H9 (cell line): Measurements from ENCODE around the gene MICAL2. TPM values are rescaled to one million over a fixed set of nuclear protein-coding genes. Genes with fewer than 3 reads are reported as not detected.

Experiments
- DNase-seq: peaks from one replicate; pipeline ENCODE4 v3.0.0-alpha.2; 2017
- H2AFZ ChIP-seq: one replicate; pipeline ENCODE4 v1.6.1; 2013; ENCODE audit warnings: mild to moderate bottlenecking, low read length, control low read depth, moderate library complexity
- H2AK5ac ChIP-seq: 2 replicates; pipeline ENCODE4 v1.6.1; 2013; ENCODE audit warnings: low read length, control low read depth, mixed read lengths; ENCODE audit not compliant: insufficient read length
- H2BK120ac ChIP-seq: one replicate; pipeline ENCODE4 v1.6.1; 2013; ENCODE audit warnings: low read depth, mild to moderate bottlenecking, low read length, control low read depth, inconsistent platforms; ENCODE audit not compliant: poor library complexity, severe bottlenecking
- H2BK12ac ChIP-seq: 2 replicates; pipeline ENCODE4 v1.6.1; 2013; ENCODE audit warnings: low read length, control low read depth, mixed read lengths, low read depth; ENCODE audit not compliant: insufficient read length
- H2BK15ac ChIP-seq: 2 replicates; pipeline ENCODE4 v1.6.1; 2013; ENCODE audit warnings: low read depth, low read length, control low read depth
- H2BK20ac ChIP-seq: one replicate; pipeline ENCODE4 v1.6.1; 2013; ENCODE audit warnings: low read depth, mild to moderate bottlenecking, low read length, control low read depth, inconsistent platforms; ENCODE audit not compliant: poor library complexity, severe bottlenecking
- H2BK5ac ChIP-seq: 2 replicates; pipeline ENCODE4 v1.6.1; 2013; ENCODE audit warnings: low read length, control low read depth, mixed read lengths; ENCODE audit not compliant: insufficient read length
- H3K14ac ChIP-seq: 2 replicates; pipeline ENCODE4 v1.6.1; 2013; ENCODE audit warnings: low read length, control low read depth; ENCODE audit not compliant: insufficient read depth
- H3K18ac ChIP-seq: 2 replicates; pipeline ENCODE4 v1.6.1; 2013; ENCODE audit warnings: low read depth, mild to moderate bottlenecking, mixed read lengths, low read length, control low read depth; ENCODE audit not compliant: insufficient read length
- H3K23ac ChIP-seq: 2 replicates; pipeline ENCODE4 v1.6.1; 2013; ENCODE audit warnings: low read length, control low read depth, mixed read lengths, low read depth; ENCODE audit not compliant: insufficient read length
- H3K23me2 ChIP-seq: 2 replicates; pipeline ENCODE4 v1.6.1; 2013; ENCODE audit warnings: low read depth, mild to moderate bottlenecking, mixed read lengths, low read length, control low read depth; ENCODE audit not compliant: insufficient read length, poor library complexity, severe bottlenecking
- H3K27ac ChIP-seq: 2 replicates; pipeline ENCODE4 v1.5.1; 2013; ENCODE audit warnings: low read length, control low read depth, mixed read lengths, low read depth; ENCODE audit not compliant: insufficient read length
- H3K27me3 ChIP-seq: 2 replicates; pipeline ENCODE4 v1.6.1; 2013; ENCODE audit warnings: low read length, control low read depth, inconsistent platforms; ENCODE audit not compliant: insufficient read depth
- H3K4ac ChIP-seq: 2 replicates; pipeline ENCODE4 v1.6.1; 2013; ENCODE audit warnings: low read depth, mild to moderate bottlenecking, control low read depth, inconsistent platforms, low read length, moderate library complexity
- H3K4me1 ChIP-seq: 2 replicates; pipeline ENCODE4 v1.6.1; 2013; ENCODE audit warnings: low read length, control low read depth, inconsistent platforms; ENCODE audit not compliant: insufficient read depth
- H3K4me2 ChIP-seq: 2 replicates; pipeline ENCODE4 v1.6.1; 2013; ENCODE audit warnings: low read length, control low read depth, mixed read lengths; ENCODE audit not compliant: insufficient read length, insufficient read depth
- H3K56ac ChIP-seq: 2 replicates; pipeline ENCODE4 v1.6.1; 2013; ENCODE audit warnings: low read depth, mild to moderate bottlenecking, mixed read lengths, low read length, control low read depth; ENCODE audit not compliant: insufficient read length
- H3K79me1 ChIP-seq: 2 replicates; pipeline ENCODE4 v1.6.1; 2013; ENCODE audit warnings: low read depth, mild to moderate bottlenecking, moderate library complexity, low read length, control low read depth, inconsistent platforms; ENCODE audit not compliant: insufficient read depth, poor library complexity, severe bottlenecking
- H3K79me2 ChIP-seq: 2 replicates; pipeline ENCODE4 v1.6.1; 2013; ENCODE audit warnings: low read length, control low read depth, inconsistent platforms; ENCODE audit not compliant: insufficient read depth
- H3K9ac ChIP-seq: 2 replicates; pipeline ENCODE4 v1.6.1; 2013; ENCODE audit warnings: low read length, control low read depth, mixed read lengths; ENCODE audit not compliant: insufficient read length; ENCODE audit errors: extremely low read depth
- H3K9me3 ChIP-seq: one replicate; pipeline ENCODE4 v1.6.1; 2013; ENCODE audit warnings: low read depth, low read length, inconsistent platforms; ENCODE audit not compliant: control insufficient read depth
- H3T11ph ChIP-seq: one replicate; pipeline ENCODE4 v1.6.1; 2013; ENCODE audit warnings: mild to moderate bottlenecking, low read length, control low read depth, inconsistent platforms
- H4K20me1 ChIP-seq: one replicate; pipeline ENCODE4 v1.6.1; 2013; ENCODE audit not compliant: control insufficient read depth, insufficient read length, insufficient read depth
- H4K5ac ChIP-seq: 2 replicates; pipeline ENCODE4 v1.6.1; 2013; ENCODE audit warnings: low read depth, mild to moderate bottlenecking, mixed read lengths, low read length, control low read depth; ENCODE audit not compliant: insufficient read length
- H4K8ac ChIP-seq: replicated peaks from 2 replicates; pipeline ENCODE4 v1.6.1; 2013; ENCODE audit warnings: low read length, control low read depth, mixed read lengths, low read depth; ENCODE audit not compliant: insufficient read length
- H4K91ac ChIP-seq: 2 replicates; pipeline ENCODE4 v1.6.1; 2013; ENCODE audit warnings: low read depth, mild to moderate bottlenecking, moderate library complexity, mixed read lengths, low read length, control low read depth; ENCODE audit not compliant: insufficient read length
- H3K27ac Mint-ChIP-seq, 3 experiments: 2 replicates in 2 of 3; 3 replicates in 1 of 3; pipeline ENCODE4 v1.8.0; 2020 to 2021; ENCODE audit warnings: mixed read lengths in 3 of 3, mild to moderate bottlenecking in 1 of 3, moderate library complexity in 1 of 3
- H3K27me3 Mint-ChIP-seq: 2 replicates; pipeline ENCODE4 v1.8.0; 2021; ENCODE audit warnings: low read depth, mild to moderate bottlenecking, moderate library complexity, mixed read lengths
- H3K36me3 Mint-ChIP-seq, 3 experiments: 2 replicates in 2 of 3; 3 replicates in 1 of 3; pipeline ENCODE4 v1.8.0; 2020 to 2021; ENCODE audit warnings: low read depth in 3 of 3, mixed read lengths in 3 of 3; ENCODE audit not compliant: insufficient read depth in 1 of 3
- H3K4me1 Mint-ChIP-seq, 2 experiments: 2 replicates each; pipeline ENCODE4 v1.8.0; 2020; ENCODE audit warnings: mixed read lengths in 2 of 2
- H3K4me3 Mint-ChIP-seq, 2 experiments: 2 replicates in 1 of 2; 3 replicates in 1 of 2; pipeline ENCODE4 v1.8.0; 2020 to 2021; ENCODE audit warnings: mild to moderate bottlenecking in 2 of 2, mixed read lengths in 2 of 2, moderate library complexity in 1 of 2
- H3K9me3 Mint-ChIP-seq, 2 experiments: 2 replicates in 1 of 2; 3 replicates in 1 of 2; pipeline ENCODE4 v1.8.0; 2020; ENCODE audit warnings: mild to moderate bottlenecking in 2 of 2, mixed read lengths in 2 of 2, moderate library complexity in 1 of 2
- WGBS: extraction: QIAGEN DNeasy Blood & Tissue Kit; methylation state at CpG from one replicate; pipeline ENCODE4 v1.1.7; 2013; ENCODE audit warnings: missing lambda C conversion rate, low lambda C conversion rate, mixed read lengths; ENCODE audit not compliant: insufficient read length; ENCODE audit errors: extremely low coverage; 5-methylcytosine and 5-hydroxymethylcytosine counted together
- total RNA-seq: library from RNA; stranded (reverse); gene quantifications from 2 replicates; pipeline ENCODE4 v1.2.1, GENCODE V29; 2021
- TF ChIP-seq, protein P1 (sequence below): fragments of 200-600 bp; sonication (generic); conservative IDR thresholded peaks from 3 replicates; pipeline ENCODE4 v1.8.0; 2021; ENCODE audit warnings: antibody characterized with exemption, mild to moderate bottlenecking

The MICAL2 gene
- total RNA-seq, 1 experiment from 2014 or later: 4.7 TPM

- Histone ChIP-seq H4K8ac (no peak overlapping the region), H4K5ac (no peak overlapping the region), H2BK120ac (no peak overlapping the region), H3K9ac (no peak overlapping the region), H3K23ac (no peak overlapping the region), H3K4ac (no peak overlapping the region), H4K91ac (no peak overlapping the region), H3K79me2 (no peaks in the 10 kb centered on the region), H3K4me1 (no peaks in the 10 kb centered on the region), H2BK15ac (no peak overlapping the region), H2BK12ac (no peak overlapping the region), H4K20me1 (no peaks in the 10 kb centered on the region), H3K9me3 (no peaks in the 10 kb centered on the region), H3K23me2 (no peaks in the 10 kb centered on the region), H3K18ac (no peak overlapping the region), H3K4me2 (no peak overlapping the region), H2BK5ac (no peak overlapping the region), H3T11ph (no peak overlapping the region), H2AK5ac (no peak overlapping the region), H2AFZ (no peak overlapping the region), H2BK20ac (no peak overlapping the region), H3K27ac (no peak overlapping the region), H3K79me1 (no peaks in the 10 kb centered on the region), H3K14ac (no peak overlapping the region), H3K27me3 (no peaks in the 10 kb centered on the region), H3K56ac (no peak overlapping the region)
- no CpG with 5 or more reads among the region's 3 CpGs for WGBS
- H3K9me3 Mint-ChIP-seq: no peaks in the 10 kb centered on the region
- no peaks in the 10 kb centered on the region for H3K36me3 Mint-ChIP-seq
- no peak overlapping the region for H3K27ac Mint-ChIP-seq
- TF ChIP-seq, protein P1, sequence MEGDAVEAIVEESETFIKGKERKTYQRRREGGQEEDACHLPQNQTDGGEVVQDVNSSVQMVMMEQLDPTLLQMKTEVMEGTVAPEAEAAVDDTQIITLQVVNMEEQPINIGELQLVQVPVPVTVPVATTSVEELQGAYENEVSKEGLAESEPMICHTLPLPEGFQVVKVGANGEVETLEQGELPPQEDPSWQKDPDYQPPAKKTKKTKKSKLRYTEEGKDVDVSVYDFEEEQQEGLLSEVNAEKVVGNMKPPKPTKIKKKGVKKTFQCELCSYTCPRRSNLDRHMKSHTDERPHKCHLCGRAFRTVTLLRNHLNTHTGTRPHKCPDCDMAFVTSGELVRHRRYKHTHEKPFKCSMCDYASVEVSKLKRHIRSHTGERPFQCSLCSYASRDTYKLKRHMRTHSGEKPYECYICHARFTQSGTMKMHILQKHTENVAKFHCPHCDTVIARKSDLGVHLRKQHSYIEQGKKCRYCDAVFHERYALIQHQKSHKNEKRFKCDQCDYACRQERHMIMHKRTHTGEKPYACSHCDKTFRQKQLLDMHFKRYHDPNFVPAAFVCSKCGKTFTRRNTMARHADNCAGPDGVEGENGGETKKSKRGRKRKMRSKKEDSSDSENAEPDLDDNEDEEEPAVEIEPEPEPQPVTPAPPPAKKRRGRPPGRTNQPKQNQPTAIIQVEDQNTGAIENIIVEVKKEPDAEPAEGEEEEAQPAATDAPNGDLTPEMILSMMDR: no peak
- H3K4me1 Mint-ChIP-seq: peaks cover 8 to 11% of the 10 kb centered on the region in 2 experiments
- no peak overlapping the region for H3K4me3 Mint-ChIP-seq
- H3K27me3 Mint-ChIP-seq: no peaks in the 10 kb centered on the region
- DNase-seq: no peak
Observed at GRCh38 chr11:12188548-12189317, 78.3 kb downstream of the MICAL2 start.
